Measurements from ENCODE around the gene PAX1.

The PAX1 gene

DNA sequence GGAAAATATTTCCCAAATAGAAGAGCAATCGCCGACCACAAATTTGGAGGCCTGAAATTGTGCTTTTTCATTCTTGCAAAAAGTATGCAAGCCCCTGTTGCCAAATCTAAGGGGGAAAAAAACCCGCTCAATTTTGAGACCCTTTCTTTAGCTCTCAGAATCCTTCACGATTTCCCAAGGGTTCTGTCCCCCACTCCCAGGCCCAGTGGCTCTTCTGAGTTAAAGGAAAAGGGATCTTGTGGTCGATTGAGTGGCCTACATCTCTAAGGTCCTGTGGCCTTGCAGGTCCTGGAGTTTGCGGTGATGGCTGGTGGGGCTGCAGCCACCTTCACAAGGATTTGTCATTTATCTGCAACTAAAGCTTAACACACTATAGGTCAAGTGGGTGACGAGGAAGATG lies 1.8 kb downstream of the PAX1 start:
- Histone ChIP-seq H2AFZ (ENCODE audit: low read length) (no peak overlapping the region), H3K9me3 (replicated peaks in 1 of 2; ENCODE audit: control insufficient read depth in 2 of 2, insufficient read depth in 1 of 2, low read depth in 1 of 2, low read length in 2 of 2) (peaks cover 0 to 4% of the 10 kb centered on the region in 2 donors), H3K4ac (ENCODE audit: low read length) (no peak overlapping the region), H3K4me1 (ENCODE audit: control insufficient read depth in 2 of 2, insufficient read depth in 1 of 2, low read depth in 1 of 2, low read length in 2 of 2) (peaks cover 0 to 8% of the 10 kb centered on the region in 2 donors), H3K4me3 (ENCODE audit: low read length in 2 of 2) (peak overlapping the region in 1 of 2 donors; percentile 45), H4K8ac (ENCODE audit: low read depth, low read length) (no peak overlapping the region), H2BK120ac (ENCODE audit: low read depth, low read length) (no peak overlapping the region), H3K36me3 (replicated peaks in 1 of 2; ENCODE audit: control insufficient read depth in 2 of 2, insufficient read depth in 2 of 2, low read length in 2 of 2) (no peaks in the 10 kb centered on the region), H3K14ac (ENCODE audit: low read length) (no peak overlapping the region), H3K27me3 (ENCODE audit: control insufficient read depth in 3 of 3, insufficient read depth in 3 of 3, low read depth in 1 of 3, low read length in 3 of 3) (peaks cover 70 to 98% (median 88%) of the 10 kb centered on the region in 3 experiments), H3K4me2 (ENCODE audit: insufficient read depth, low read length, poor library complexity, severe bottlenecking) (no peak overlapping the region), H3K9ac (ENCODE audit: low read depth, low read length, poor library complexity) (no peak overlapping the region), H3K23ac (ENCODE audit: low read depth, low read length, poor library complexity) (no peak overlapping the region), H2AK5ac (ENCODE audit: low read depth, low read length) (no peak overlapping the region), H3K27ac (replicated peaks; ENCODE audit: low read length) (no peak overlapping the region), H4K91ac (ENCODE audit: low read depth, low read length, poor library complexity) (no peak overlapping the region), H3K79me1 (ENCODE audit: low read depth, low read length) (no peaks in the 10 kb centered on the region), H2BK5ac (ENCODE audit: low read length) (no peak overlapping the region), H2BK15ac (ENCODE audit: low read length) (no peak overlapping the region), H3K18ac (ENCODE audit: low read length) (no peak overlapping the region), H2BK12ac (ENCODE audit: low read length) (no peak overlapping the region)
- no peak for DNase-seq (ENCODE audit: low spot score)
- no CpG with 5 or more reads among the region's 7 CpGs for WGBS, 2 donors (ENCODE audit: extremely low coverage in 2 of 2, insufficient read length in 2 of 2, insufficient replicate concordance in 1 of 2)

GRCh38 chr20:21707999-21708737 lies 2.7 kb downstream of the PAX1 start:
- H3K23ac ChIP-seq (ENCODE audit: low read depth, low read length, poor library complexity) = no peak overlapping the region
- H3K18ac ChIP-seq (ENCODE audit: low read length) = no peak overlapping the region
- H2BK120ac ChIP-seq (ENCODE audit: low read depth, low read length) = no peak overlapping the region
- no CpG with 5 or more reads among the region's 33 CpGs for WGBS, 2 donors (ENCODE audit: extremely low coverage in 2 of 2, insufficient read length in 2 of 2, insufficient replicate concordance in 1 of 2)
- no peak overlapping the region for H2BK15ac ChIP-seq (ENCODE audit: low read length)
- no peak overlapping the region for H3K9ac ChIP-seq (ENCODE audit: low read depth, low read length, poor library complexity)
- no peak overlapping the region for H2BK5ac ChIP-seq (ENCODE audit: low read length)
- no peaks in the 10 kb centered on the region for H3K79me1 ChIP-seq (ENCODE audit: low read depth, low read length)
- H3K14ac ChIP-seq (ENCODE audit: low read length) = peak overlapping the region; percentile 51
- H3K4me3 ChIP-seq (ENCODE audit: low read length in 2 of 2) = no peak overlapping the region
- H4K91ac ChIP-seq (ENCODE audit: low read depth, low read length, poor library complexity) = no peak overlapping the region
- H2AFZ ChIP-seq (ENCODE audit: low read length) = no peak overlapping the region
- H3K9me3 ChIP-seq (replicated peaks in 1 of 2; ENCODE audit: control insufficient read depth in 2 of 2, insufficient read depth in 1 of 2, low read depth in 1 of 2, low read length in 2 of 2) = peaks cover 0 to 4% of the 10 kb centered on the region in 2 donors
- peaks cover 70 to 98% (median 88%) of the 10 kb centered on the region in 3 experiments for H3K27me3 ChIP-seq (ENCODE audit: control insufficient read depth in 3 of 3, insufficient read depth in 3 of 3, low read depth in 1 of 3, low read length in 3 of 3)
- H3K36me3 ChIP-seq (replicated peaks in 1 of 2; ENCODE audit: control insufficient read depth in 2 of 2, insufficient read depth in 2 of 2, low read length in 2 of 2) = no peaks in the 10 kb centered on the region
- H2AK5ac ChIP-seq (ENCODE audit: low read depth, low read length) = no peak overlapping the region
- H2BK12ac ChIP-seq (ENCODE audit: low read length) = no peak overlapping the region
- H3K4me1 ChIP-seq (ENCODE audit: control insufficient read depth in 2 of 2, insufficient read depth in 1 of 2, low read depth in 1 of 2, low read length in 2 of 2) = peaks cover 0 to 7% of the 10 kb centered on the region in 2 donors
- no peak overlapping the region for H3K27ac ChIP-seq (replicated peaks; ENCODE audit: low read length)
- H4K8ac ChIP-seq (ENCODE audit: low read depth, low read length) = no peak overlapping the region
- no peak overlapping the region for H3K4me2 ChIP-seq (ENCODE audit: insufficient read depth, low read length, poor library complexity, severe bottlenecking)
- H3K4ac ChIP-seq (ENCODE audit: low read length) = no peak overlapping the region
- DNase-seq (ENCODE audit: low spot score) = no peak

GRCh38 chr20:21708738-21709534 lies 3.5 kb downstream of the PAX1 start:
- H3K4ac ChIP-seq (ENCODE audit: low read length) = no peak overlapping the region
- no peak overlapping the region for H2BK120ac ChIP-seq (ENCODE audit: low read depth, low read length)
- H3K14ac ChIP-seq (ENCODE audit: low read length) = no peak overlapping the region
- no peak overlapping the region for H3K18ac ChIP-seq (ENCODE audit: low read length)
- no peak overlapping the region for H3K27ac ChIP-seq (replicated peaks; ENCODE audit: low read length)
- no peak overlapping the region for H4K8ac ChIP-seq (ENCODE audit: low read depth, low read length)
- H3K9me3 ChIP-seq (replicated peaks in 1 of 2; ENCODE audit: control insufficient read depth in 2 of 2, insufficient read depth in 1 of 2, low read depth in 1 of 2, low read length in 2 of 2) = peaks cover 0 to 5% of the 10 kb centered on the region in 2 donors
- no peak overlapping the region for H2AFZ ChIP-seq (ENCODE audit: low read length)
- H3K4me3 ChIP-seq (ENCODE audit: low read length in 2 of 2) = no peak overlapping the region
- DNase-seq (ENCODE audit: low spot score) = no peak
- H4K91ac ChIP-seq (ENCODE audit: low read depth, low read length, poor library complexity) = no peak overlapping the region
- peaks cover 69 to 98% (median 88%) of the 10 kb centered on the region in 3 experiments for H3K27me3 ChIP-seq (ENCODE audit: control insufficient read depth in 3 of 3, insufficient read depth in 3 of 3, low read depth in 1 of 3, low read length in 3 of 3)
- no peak overlapping the region for H2AK5ac ChIP-seq (ENCODE audit: low read depth, low read length)
- peaks cover 0 to 6% of the 10 kb centered on the region in 2 donors for H3K4me1 ChIP-seq (ENCODE audit: control insufficient read depth in 2 of 2, insufficient read depth in 1 of 2, low read depth in 1 of 2, low read length in 2 of 2)
- peak overlapping the region; percentile 23 for H3K23ac ChIP-seq (ENCODE audit: low read depth, low read length, poor library complexity)
- H3K79me1 ChIP-seq (ENCODE audit: low read depth, low read length) = no peaks in the 10 kb centered on the region
- H3K9ac ChIP-seq (ENCODE audit: low read depth, low read length, poor library complexity) = no peak overlapping the region
- H3K4me2 ChIP-seq (ENCODE audit: insufficient read depth, low read length, poor library complexity, severe bottlenecking) = no peak overlapping the region
- no CpG with 5 or more reads among the region's 43 CpGs for whole genome bisulfite sequencing, 2 donors (ENCODE audit: extremely low coverage in 2 of 2, insufficient read length in 2 of 2, insufficient replicate concordance in 1 of 2)
- H2BK15ac ChIP-seq (ENCODE audit: low read length) = no peak overlapping the region
- no peaks in the 10 kb centered on the region for H3K36me3 ChIP-seq (replicated peaks in 1 of 2; ENCODE audit: control insufficient read depth in 2 of 2, insufficient read depth in 2 of 2, low read length in 2 of 2)
- H2BK12ac ChIP-seq (ENCODE audit: low read length) = no peak overlapping the region
- no peak overlapping the region for H2BK5ac ChIP-seq (ENCODE audit: low read length)

GRCh38 chr20:21709535-21709904 lies 4.1 kb downstream of the PAX1 start:
- H3K4me1 ChIP-seq (ENCODE audit: control insufficient read depth in 2 of 2, insufficient read depth in 1 of 2, low read depth in 1 of 2, low read length in 2 of 2) = peaks cover 0 to 6% of the 10 kb centered on the region in 2 donors
- H3K79me1 ChIP-seq (ENCODE audit: low read depth, low read length) = no peaks in the 10 kb centered on the region
- no peak for DNase-seq (ENCODE audit: low spot score)
- H3K4ac ChIP-seq (ENCODE audit: low read length) = no peak overlapping the region
- peaks cover 69 to 98% (median 88%) of the 10 kb centered on the region in 3 experiments for H3K27me3 ChIP-seq (ENCODE audit: control insufficient read depth in 3 of 3, insufficient read depth in 3 of 3, low read depth in 1 of 3, low read length in 3 of 3)
- H4K8ac ChIP-seq (ENCODE audit: low read depth, low read length) = no peak overlapping the region
- no peak overlapping the region for H2AK5ac ChIP-seq (ENCODE audit: low read depth, low read length)
- H3K9ac ChIP-seq (ENCODE audit: low read depth, low read length, poor library complexity) = no peak overlapping the region
- H3K23ac ChIP-seq (ENCODE audit: low read depth, low read length, poor library complexity) = no peak overlapping the region
- H3K18ac ChIP-seq (ENCODE audit: low read length) = no peak overlapping the region
- H3K4me2 ChIP-seq (ENCODE audit: insufficient read depth, low read length, poor library complexity, severe bottlenecking) = no peak overlapping the region
- H2BK15ac ChIP-seq (ENCODE audit: low read length) = no peak overlapping the region
- H2BK5ac ChIP-seq (ENCODE audit: low read length) = no peak overlapping the region
- no CpG with 5 or more reads among the region's 6 CpGs for WGBS, 2 donors (ENCODE audit: extremely low coverage in 2 of 2, insufficient read length in 2 of 2, insufficient replicate concordance in 1 of 2)
- peaks cover 0 to 5% of the 10 kb centered on the region in 2 donors for H3K9me3 ChIP-seq (replicated peaks in 1 of 2; ENCODE audit: control insufficient read depth in 2 of 2, insufficient read depth in 1 of 2, low read depth in 1 of 2, low read length in 2 of 2)
- no peak overlapping the region for H3K14ac ChIP-seq (ENCODE audit: low read length)
- H2BK120ac ChIP-seq (ENCODE audit: low read depth, low read length) = no peak overlapping the region
- H3K4me3 ChIP-seq (ENCODE audit: low read length in 2 of 2) = no peak overlapping the region
- no peak overlapping the region for H2BK12ac ChIP-seq (ENCODE audit: low read length)
- H3K27ac ChIP-seq (replicated peaks; ENCODE audit: low read length) = no peak overlapping the region
- H4K91ac ChIP-seq (ENCODE audit: low read depth, low read length, poor library complexity) = no peak overlapping the region
- no peak overlapping the region for H2AFZ ChIP-seq (ENCODE audit: low read length)
- no peaks in the 10 kb centered on the region for H3K36me3 ChIP-seq (replicated peaks in 1 of 2; ENCODE audit: control insufficient read depth in 2 of 2, insufficient read depth in 2 of 2, low read length in 2 of 2)
